Retinal pigment epithelial cell (primary cell): ENCODE results near the gene GGA2.
A peak's percentile ranks its signal among the peaks of the same experiment; 100 is the strongest.
"Not testable (repeated sequence)": the region's sequence is repeated elsewhere in the genome, so short reads cannot be mapped to it uniquely, and the experiment has no call there.

ENCODE experiments used
- DNase-seq: peaks from one replicate; pipeline ENCODE4 v3.0.0-alpha.2; 2010; ENCODE audit warnings: low read depth
- H3K4me3 ChIP-seq: 2 replicates; pipeline ENCODE4 v1.5.1; 2011; ENCODE audit warnings: mild to moderate bottlenecking, low read length, control low read depth, moderate library complexity
- TF ChIP-seq, protein P1 (sequence below): conservative IDR thresholded peaks from 2 replicates; pipeline ENCODE4 v1.5.1; 2011; ENCODE audit warnings: low read depth, low read length, control low read depth, inconsistent platforms

The GGA2 gene

DNA sequence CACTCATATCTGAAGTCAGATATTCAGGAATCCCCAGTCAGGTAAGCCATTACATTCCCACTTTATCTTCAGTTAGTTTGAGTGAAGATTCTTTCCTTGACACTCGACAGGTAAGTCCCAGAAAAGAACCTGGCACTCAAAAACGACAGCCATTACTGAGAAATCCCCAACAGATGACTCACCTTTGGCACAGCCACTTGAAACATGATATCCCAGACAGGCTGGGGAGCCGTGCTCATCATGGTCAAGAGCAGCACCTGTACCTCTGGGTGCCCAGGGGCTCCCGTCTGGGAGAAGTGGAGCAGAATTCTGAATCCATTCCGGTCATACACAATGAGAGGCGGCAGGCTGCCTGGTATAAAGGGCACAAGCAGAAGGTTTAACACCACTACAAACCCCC lies 40.5 kb downstream of the GGA2 start:
- no peak overlapping the region for H3K4me3 ChIP-seq
- no peak for DNase-seq
- TF ChIP-seq, protein P1, sequence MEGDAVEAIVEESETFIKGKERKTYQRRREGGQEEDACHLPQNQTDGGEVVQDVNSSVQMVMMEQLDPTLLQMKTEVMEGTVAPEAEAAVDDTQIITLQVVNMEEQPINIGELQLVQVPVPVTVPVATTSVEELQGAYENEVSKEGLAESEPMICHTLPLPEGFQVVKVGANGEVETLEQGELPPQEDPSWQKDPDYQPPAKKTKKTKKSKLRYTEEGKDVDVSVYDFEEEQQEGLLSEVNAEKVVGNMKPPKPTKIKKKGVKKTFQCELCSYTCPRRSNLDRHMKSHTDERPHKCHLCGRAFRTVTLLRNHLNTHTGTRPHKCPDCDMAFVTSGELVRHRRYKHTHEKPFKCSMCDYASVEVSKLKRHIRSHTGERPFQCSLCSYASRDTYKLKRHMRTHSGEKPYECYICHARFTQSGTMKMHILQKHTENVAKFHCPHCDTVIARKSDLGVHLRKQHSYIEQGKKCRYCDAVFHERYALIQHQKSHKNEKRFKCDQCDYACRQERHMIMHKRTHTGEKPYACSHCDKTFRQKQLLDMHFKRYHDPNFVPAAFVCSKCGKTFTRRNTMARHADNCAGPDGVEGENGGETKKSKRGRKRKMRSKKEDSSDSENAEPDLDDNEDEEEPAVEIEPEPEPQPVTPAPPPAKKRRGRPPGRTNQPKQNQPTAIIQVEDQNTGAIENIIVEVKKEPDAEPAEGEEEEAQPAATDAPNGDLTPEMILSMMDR, result no peak

DNA sequence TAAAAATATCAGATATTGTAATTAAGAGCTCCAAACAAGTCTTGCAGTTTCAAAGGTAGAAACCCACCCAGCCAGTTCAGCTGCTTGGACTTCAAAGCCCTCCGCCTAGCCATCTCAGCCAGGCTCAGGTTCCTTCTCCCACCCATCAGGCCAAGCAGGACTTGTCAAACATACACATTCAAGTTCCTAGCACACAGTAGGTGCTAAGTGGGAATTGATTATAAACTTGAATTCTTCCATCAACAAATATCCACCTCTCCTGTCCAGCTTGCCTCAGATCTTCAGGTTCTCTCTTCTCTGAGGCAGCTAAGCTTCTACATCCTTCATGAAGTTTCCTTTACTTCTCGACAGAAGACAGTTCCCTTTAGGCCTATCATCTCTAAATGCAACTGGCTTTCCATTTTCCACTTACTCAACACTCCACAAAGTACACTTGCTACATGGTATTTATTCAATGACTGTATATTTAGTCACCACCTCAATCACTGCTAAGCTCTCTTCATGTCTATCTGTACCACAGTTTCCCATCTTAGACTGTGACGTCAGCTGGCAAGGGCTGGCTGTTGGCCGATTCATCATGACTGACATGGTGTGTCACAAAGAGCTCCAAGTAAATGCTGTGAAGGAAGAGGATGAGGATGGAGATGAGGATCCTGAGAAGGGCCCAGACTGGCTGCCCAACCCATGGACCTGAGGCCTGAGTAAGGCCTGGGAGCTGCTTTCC lies 44.0 kb downstream of the GGA2 start:
- no peak for DNase-seq
- H3K4me3 ChIP-seq, result no peak overlapping the region

DNA sequence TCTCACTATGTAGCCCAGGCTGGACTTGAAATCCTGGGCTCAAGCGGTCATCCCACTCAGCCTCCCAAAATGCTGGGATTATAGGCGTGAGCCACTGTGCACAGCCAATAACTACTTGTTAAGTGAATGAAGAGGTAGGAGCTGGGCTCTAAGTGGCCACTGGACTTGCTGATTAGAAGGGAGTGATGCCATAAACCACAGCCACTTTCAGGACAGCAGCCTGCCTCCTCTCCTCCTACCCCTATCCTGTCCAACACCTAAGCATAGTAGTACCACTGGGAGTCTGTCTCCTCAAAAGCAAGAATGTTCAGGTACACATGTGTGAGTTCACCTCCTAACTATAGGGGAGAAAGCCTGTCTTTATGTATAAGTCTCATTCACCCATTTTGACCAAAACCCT lies 45.1 kb downstream of the GGA2 start:
- no peak for DNase-seq
- TF ChIP-seq, protein P1, result no peak
- H3K4me3 ChIP-seq, result no peak overlapping the region

More for the DNA sequence above, 44.0 kb downstream of the GGA2 start:
- TF ChIP-seq, protein P1, result no peak

DNA sequence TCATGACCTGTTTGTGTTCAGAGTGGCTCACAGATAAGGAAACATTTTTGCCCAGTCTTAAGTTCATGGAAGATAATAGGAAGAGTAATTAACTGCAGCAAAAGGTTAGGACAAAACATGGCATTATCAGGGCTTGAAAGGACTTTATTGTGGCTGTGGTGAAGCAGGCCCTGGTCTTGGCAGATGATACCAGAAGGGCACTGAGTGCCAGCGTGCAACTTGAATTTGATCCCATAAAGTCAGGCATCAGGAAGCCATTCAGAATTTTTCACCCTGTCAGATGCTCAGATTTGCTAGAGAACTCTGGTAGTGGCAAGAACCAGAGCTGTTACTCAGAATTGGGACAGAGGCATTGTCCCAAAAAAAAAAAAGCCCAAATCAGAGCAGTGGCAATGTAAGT lies 46.1 kb downstream of the GGA2 start:
- TF ChIP-seq, protein P1, result no peak
- no peak for DNase-seq
- no peak overlapping the region for H3K4me3 ChIP-seq

DNA sequence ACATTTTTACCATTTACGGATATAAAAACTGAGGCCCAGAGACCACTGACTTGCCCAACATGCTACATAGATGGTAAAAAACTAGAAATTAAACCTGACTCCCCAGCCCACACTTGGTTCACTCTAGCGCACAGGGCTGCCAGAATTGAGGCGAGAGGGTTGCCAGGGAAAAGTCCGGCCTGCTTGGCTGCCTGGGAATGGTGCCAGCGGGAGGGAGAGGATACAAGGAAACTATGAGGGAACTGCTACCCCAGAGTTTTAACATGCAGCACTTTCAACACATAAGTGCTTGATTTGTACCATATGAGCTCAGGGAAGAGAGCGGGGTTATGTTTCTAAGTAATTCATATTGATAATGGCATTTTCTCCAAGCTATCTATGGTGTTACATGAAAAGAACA lies 47.3 kb downstream of the GGA2 start:
- H3K4me3 ChIP-seq, DNase-seq: not testable (repeated sequence)

DNA sequence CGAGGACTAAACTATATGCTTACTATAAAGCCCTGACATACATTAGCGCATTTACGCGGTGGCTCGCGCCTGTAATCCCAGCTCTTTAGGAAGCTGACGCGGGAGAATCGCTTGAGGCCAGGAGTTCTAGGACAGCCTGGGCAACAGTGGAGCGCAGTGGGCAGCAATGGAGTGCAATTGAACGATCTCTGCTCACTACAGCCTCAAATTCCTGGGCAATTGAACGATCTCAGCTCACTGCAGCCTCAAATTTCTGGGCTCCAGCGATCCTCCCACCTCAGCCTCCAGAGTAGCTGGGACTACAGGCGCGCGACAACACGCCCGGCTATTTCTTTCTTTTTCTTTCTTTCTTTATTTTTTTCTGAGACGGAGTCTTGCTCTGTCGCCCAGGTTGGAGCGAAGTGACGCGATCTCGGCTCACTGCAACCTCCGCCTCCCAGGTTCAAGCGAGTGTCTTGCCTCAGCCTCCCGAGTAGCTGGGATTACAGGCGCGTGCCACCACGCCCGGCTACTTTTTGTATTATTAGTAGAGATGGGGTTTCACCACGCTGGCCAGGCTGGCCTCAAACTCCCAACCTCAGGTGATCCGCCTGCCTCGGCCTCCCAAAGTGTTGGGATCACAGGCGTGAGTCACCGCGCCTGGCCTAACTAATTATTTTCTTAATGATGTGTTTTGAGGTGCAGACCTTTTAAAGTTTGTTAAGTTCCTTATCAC lies 56.8 kb downstream of the GGA2 start:
- H3K4me3 ChIP-seq, result peak overlapping the region; percentile 95
- TF ChIP-seq, protein P1, result no peak
- DNase-seq, result no peak

DNA sequence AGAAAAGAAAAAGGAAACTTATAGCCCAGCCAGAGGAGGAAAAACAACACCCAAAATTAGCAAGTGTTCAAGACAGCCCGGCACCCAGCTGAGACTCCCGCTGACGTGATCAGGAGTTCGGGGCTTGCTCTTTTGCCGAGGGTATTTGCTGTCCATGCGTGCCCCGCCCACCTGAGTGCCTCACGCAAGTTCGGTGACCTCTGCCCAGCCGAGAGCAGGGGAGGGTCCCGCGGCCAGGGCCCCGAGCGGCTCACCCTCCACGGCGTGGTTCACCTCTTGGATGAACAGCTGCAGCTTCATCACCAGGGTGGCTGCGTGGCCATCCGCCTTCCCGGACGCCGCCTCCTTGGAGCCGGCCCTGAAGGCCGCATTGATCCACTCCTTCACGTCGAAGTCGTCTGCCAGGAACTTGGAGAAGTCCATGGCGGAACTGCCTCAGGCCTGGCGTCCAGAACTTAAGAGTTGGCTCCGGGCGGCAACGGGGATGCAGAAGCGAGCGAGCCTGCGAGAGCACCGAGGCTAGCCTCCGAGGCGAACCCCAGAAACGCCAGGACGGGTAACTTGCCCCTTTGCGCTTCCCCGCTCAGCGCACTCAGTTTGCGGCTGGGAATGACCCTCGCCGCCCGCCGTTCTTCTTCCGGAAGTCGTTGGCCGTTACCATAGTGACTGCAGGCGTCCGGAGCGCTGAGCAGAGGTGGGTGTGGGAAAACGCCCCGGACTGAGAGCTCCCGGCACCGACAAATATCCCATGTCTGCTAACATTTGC lies 57.5 kb downstream of the GGA2 start, which contains the start of gene COG7:
COG7 (minus strand) TSS at position 618 of the 766 bp plus-strand sequence; CDS start at position 423, 195 bp downstream.
- TF ChIP-seq, protein P1, result no peak
- peak; percentile 56 for DNase-seq
- H3K4me3 ChIP-seq, result peak within 1 kb of the TSS; percentile 95
